ENCODE results near the gene OXNAD1.
"Not testable (repeated sequence)": the region's sequence is repeated elsewhere in the genome, so short reads cannot be mapped to it uniquely, and the experiment has no call there.

The OXNAD1 gene

GRCh38 chr3:16304061-16305010 lies 39.3 kb downstream of the OXNAD1 start:
- no peak for DNase-seq (ENCODE audit: low read depth, low spot score)

GRCh38 chr3:16305111-16305541 lies 40.1 kb downstream of the OXNAD1 start:
- no peak for DNase-seq (ENCODE audit: low read depth, low spot score)

GRCh38 chr3:16307832-16308531 lies 43.0 kb downstream of the OXNAD1 start:
- DNase-seq (ENCODE audit: low read depth, low spot score), result no peak

- DNase-seq (ENCODE audit: low read depth, low spot score), result no peak
These were observed 43.7 kb downstream of the OXNAD1 start for GRCh38 chr3:16308727-16309126.

GRCh38 chr3:16309558-16309957 lies 44.5 kb downstream of the OXNAD1 start:
- DNase-seq (ENCODE audit: low read depth, low spot score), result no peak

- not testable (repeated sequence) for DNase-seq (ENCODE audit: low read depth, low spot score)
These were observed 45.5 kb downstream of the OXNAD1 start for GRCh38 chr3:16310486-16310885.

GRCh38 chr3:16311960-16312451 lies 47.0 kb downstream of the OXNAD1 start:
- DNase-seq (ENCODE audit: low read depth, low spot score), result peak; percentile 10

GRCh38 chr3:16313886-16314645 lies 49.1 kb downstream of the OXNAD1 start:
- no peak for DNase-seq (ENCODE audit: low read depth, low spot score)

- DNase-seq (ENCODE audit: low read depth, low spot score), result no peak
These were observed 50.6 kb downstream of the OXNAD1 start for GRCh38 chr3:16315623-16316022.

GRCh38 chr3:16316396-16316795 lies 51.4 kb downstream of the OXNAD1 start:
- no peak for DNase-seq (ENCODE audit: low read depth, low spot score)

GRCh38 chr3:16316847-16317560 lies 52.0 kb downstream of the OXNAD1 start:
- no peak for DNase-seq (ENCODE audit: low read depth, low spot score)

GRCh38 chr3:16317561-16317945 lies 52.5 kb downstream of the OXNAD1 start:
- no peak for DNase-seq (ENCODE audit: low read depth, low spot score)

GRCh38 chr3:16318176-16318575 lies 53.2 kb downstream of the OXNAD1 start:
- no peak for DNase-seq (ENCODE audit: low read depth, low spot score)

GRCh38 chr3:16319307-16319706 lies 54.3 kb downstream of the OXNAD1 start:
- peak; percentile 23 for DNase-seq (ENCODE audit: low read depth, low spot score)

- no peak for DNase-seq (ENCODE audit: low read depth, low spot score)
These were observed 54.7 kb downstream of the OXNAD1 start for GRCh38 chr3:16319723-16320122.

GRCh38 chr3:16320711-16321110 lies 55.7 kb downstream of the OXNAD1 start:
- no peak for DNase-seq (ENCODE audit: low read depth, low spot score)

GRCh38 chr3:16322189-16322588 lies 57.2 kb downstream of the OXNAD1 start:
- DNase-seq (ENCODE audit: low read depth, low spot score), result no peak

- DNase-seq (ENCODE audit: low read depth, low spot score), result no peak
These were observed 58.7 kb downstream of the OXNAD1 start for GRCh38 chr3:16323737-16324136.

GRCh38 chr3:16325850-16326249 lies 60.8 kb downstream of the OXNAD1 start:
- DNase-seq (ENCODE audit: low read depth, low spot score), result no peak

- no peak for DNase-seq (ENCODE audit: low read depth, low spot score)
These were observed 61.8 kb downstream of the OXNAD1 start for GRCh38 chr3:16326724-16327349.

- no peak for DNase-seq (ENCODE audit: low read depth, low spot score)
These were observed 63.1 kb downstream of the OXNAD1 start for GRCh38 chr3:16328124-16328523.

All from ELF-1 (cell line).